NCI-H1417 (cell line): Measurements from ENCODE around the gene CLSTN2.
A peak's percentile ranks its signal among the peaks of the same experiment; 100 is the strongest.

ENCODE experiments used
- DNase-seq, 3 experiments: peaks; one replicate each; lab custom pipeline; 2025; lab: John Stamatoyannopoulos, UW

The CLSTN2 gene

DNA sequence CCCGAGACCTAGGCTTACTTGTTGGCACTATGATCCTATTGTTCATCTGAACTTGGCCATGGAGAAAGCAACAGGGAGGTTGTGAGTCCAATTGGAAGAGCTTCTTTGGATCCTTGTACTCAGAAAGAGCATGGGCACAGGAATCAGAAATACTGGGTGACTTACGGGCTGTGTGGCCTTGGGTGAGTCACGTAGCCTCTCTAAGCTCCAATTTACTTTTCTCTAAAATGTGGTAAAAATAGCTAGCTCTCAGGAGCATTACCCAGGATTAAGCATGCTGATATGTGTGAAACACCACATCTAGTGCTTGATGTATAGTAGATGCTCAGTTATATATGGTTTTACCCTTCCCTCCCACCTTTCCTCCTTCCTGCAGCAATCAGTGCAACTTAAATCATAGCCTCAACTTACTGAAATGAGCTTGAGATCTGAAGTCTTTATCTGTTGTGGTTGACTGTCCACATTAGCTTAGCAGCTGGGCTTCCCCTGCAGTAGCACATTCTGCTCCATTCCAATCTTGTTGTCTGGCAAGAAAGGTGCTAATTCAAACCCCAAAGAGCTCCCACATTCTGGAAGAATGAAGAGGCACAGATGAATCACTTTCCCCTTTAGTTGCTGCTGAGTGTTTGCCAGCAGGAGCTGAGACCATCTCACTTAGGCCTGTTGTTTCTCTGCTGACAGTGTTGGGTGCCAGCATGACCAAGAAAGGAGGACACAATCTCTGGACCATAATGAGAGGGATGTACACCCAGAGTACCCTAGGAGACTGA lies 443.8 kb downstream of the CLSTN2 start:
- no peak for DNase-seq

DNA sequence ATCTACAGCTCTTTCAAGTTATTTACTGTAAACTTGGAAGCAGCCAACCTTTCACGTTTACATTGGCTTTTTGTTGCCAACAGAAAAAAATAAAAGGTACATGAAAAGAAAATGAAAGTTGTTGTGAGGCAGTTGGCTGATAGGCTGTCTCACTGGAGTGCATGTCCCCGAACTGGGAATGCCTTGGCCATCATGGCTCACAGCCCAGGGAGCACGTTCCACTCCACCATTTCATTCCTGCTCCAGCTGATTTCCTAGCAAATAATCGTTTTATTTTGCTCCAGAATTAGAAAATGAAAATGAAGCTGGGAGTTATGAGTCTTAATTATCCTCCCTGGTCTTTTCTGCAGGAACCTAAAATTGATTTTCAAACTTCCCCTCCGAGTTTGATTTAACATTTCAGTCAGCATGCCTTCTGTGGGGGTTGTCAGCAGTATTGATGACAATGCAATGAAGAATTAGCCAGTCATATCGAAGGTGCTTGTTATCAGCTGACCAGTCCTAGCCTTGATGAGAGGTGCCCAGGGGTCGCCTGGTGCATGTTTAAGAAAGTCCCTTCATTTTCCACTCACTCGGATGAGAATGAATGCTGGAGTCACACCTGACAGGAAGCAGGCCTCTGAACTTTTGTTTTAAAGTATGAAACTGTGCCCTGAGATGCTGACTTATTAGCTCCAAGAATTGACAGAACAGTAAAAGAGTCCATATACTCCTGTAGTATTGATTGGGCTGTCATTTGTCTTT lies 449.2 kb downstream of the CLSTN2 start:
- no peak for DNase-seq

DNA sequence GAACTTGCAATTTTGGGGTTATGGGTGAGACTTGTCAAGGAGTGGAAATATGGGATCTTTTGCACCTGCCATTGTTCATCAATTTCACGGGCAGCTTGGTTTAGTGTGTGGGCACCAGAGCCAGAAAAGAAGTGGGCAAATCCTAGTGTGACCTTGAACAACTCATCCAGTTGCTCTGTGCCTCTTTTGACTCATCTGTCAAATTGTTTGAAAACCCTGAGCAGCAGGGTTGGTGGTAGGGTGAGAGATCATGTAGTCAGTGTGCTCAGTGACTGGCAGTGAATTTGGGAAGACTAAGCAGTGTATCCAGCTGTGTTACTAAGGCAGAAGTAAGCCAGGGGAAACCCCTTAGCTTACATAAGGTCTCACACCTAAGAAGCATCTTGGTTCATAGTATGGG lies 449.9 kb downstream of the CLSTN2 start:
- no peak for DNase-seq

DNA sequence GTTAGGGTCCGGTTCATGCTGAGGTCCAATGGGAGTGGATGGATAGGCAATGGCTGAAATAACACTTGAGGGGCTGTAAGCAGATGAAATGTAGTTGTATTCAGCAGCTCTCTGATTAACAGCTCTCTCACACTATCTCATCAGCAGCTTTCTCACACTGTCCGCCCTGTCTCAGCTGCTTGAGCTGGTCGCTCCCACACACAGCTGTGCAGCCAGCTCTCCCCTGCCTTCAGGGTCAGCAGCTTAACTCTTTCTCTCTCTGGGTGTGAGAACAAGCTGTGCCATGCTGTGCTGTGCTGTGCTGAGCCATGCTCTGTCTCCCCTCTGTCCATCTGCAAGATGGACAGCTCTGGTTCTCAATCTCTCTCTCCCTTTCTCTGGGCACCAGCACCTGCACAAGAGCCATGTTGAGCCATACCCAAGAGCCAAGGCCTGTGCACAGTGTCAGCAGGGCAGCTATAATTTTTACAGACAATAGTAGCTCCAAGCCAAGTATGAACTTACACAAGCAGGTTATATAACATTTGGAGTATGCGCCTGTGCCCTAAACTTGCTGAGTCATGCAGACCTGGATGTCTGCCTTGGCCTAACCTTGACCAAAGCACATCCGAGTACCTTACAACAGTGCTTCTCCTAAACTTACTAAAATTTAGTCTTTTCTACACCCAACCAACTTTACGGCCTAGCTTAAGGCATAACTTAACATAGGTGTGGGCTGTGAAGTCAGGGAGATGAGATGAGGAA lies 451.5 kb downstream of the CLSTN2 start:
- DNase-seq: no peak

DNA sequence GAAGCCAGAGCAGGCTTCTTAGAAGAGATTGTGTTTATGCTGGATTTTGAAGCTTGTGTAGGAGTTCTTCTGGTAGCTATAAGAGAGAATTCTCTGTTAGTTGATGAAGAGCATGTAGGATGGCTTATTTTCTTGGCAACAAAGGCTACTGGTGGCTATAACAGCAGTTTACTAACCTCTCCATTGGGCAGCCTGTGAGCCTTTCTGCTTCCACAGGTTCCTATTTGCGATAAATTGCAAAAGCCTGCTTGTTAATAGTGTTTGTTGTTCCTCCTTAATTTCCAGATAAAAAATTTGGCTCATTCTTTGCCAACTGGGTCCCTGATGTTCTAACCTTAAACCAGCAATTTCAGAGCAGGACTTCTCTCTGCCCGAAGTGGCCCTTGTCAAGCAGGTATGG lies 452.3 kb downstream of the CLSTN2 start:
- DNase-seq: no peak

DNA sequence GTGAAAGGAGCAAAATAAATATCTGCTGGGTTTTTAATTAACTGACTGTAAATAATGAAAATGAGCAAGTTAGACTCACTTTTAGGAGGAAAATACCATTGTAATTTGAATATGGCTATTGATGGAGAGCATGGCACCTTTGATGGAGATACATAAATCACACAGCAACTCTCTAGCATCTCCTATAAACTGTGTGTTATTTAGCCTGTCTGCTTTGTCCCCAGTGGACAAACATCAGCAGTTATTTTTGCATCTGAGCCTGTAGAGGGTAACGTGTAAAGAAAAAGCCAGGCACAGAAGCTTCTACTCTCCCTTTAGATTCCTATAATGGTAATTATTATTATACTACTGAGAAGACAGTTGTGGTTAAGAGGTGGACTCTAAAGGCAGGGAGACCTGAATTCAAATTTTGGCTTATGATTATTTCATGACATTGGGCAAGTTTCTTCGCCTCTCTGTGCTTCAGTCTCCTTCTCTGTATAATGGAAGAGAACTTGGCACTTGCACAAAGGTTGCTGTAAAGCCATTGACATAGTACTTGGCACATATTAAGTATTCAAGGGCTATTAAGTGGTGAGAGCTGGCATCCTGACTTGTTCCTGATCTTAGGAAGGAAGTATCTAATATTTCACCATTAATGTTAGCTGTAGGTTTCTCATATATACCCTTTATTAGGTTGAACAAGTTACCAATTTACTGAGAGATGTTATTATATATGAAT lies 453.4 kb downstream of the CLSTN2 start:
- no peak for DNase-seq

DNA sequence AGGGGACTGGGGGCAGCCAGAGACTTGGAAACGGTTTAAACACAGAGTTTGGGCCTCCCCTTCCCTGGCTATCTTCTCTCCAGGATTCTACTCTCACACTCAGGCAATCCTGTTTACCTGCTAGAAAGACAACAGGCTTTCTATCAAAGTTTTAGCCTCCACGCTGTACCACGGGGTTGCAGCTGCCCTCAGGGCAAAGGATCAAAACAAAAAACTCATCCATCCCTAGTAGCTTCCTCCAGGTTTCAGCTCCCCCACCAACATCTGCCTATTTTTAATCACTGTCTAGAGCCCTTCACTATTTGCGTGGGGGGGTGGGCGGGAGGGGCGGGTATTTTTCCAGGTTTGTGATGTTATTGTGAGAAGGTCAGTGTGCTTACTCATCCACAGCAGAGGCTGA lies 456.1 kb downstream of the CLSTN2 start:
- peak in 2 of 3 experiments; percentile 45 to 76 for DNase-seq

DNA sequence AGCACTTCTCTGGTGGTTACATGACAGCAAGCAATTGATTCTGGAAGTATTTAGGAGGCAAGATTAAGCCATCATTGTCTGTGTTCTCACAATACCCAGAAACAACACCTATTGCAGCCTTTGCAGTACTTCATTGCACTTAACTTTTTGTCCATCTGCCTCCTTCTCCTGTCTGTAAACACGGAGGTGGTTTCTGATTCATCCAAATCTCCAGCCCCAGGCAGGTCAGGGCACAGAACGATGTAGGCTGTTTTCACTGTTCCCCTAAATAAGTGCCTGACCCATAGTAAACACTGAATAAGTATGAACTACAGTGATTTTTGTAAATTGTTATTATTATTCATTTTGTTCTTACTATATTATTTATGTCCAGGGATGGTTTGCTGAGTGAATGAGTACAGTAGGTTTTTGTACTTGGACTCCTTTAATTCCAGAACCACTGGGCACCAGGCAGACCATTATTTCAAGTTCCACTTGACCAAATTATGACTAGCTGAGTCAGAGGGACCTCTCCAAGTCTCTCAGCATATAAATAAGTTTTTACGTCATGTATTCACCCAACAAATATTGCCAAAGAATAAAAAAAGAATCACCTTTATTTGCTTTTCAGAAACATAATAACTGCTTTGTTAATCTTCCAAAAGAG lies 459.6 kb downstream of the CLSTN2 start:
- no peak for DNase-seq

DNA sequence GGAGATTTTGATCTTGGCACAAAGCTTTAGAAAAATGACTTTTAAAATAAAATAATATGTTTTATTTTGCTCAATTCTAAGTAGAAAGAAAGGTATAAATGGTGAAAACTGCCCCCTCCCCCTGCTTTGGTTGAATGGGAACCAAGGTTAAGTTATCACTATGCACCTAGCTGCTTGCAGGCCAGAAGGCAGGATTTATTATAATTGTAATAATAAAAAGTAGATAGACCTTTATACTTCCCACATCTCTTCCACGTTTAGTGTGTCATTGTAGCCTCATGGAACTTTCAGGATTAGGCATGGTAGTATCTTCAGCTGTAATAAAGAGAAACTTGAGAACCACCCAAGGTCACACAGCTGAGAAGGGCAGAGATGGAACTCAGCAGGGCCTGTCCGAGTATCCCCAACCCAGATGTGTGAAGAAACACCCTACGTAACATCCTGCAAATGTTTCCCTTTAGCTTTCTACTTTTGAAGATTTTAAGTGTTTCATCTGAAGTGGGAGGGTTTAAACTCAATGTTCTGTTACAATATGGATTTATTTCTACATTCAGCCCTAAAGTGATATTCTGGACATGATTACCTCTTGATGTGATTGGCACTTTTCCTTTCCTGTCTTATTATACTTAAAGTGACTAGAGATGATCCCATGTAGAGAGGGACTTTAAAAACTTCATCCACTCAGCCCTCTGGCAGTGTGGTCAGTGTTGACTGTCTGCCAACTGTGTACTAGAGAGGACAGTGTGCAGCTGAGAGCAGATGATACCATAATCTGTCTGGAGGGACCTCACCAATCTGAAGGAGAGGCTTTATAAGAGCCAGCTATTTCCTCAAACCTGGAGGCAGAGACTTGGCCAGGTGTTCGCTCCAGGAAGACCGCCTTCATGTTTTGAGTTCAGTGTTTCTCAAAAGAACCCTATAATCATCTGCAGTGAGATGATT lies 460.4 kb downstream of the CLSTN2 start:
- DNase-seq: peak in 2 of 3 experiments; percentile 12 to 25

DNA sequence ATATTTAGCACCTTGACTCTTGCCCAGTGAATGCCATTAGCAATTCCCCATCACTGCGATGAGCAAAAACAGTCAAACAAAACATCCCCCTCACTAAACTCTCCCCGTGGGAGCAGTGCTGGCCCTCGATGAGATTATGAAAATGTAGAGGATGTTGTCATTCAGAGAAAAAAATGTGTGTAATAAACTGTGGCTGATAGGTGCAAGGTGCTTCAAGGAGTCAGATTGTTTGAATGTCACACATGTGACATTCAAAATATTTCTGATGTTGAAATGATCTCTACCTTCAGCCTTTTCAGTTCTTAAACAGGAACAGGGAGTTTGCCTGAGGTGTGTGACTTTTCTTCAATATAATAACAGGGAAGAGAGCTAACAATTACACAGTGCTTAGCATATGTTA lies 461.1 kb downstream of the CLSTN2 start:
- DNase-seq: no peak

DNA sequence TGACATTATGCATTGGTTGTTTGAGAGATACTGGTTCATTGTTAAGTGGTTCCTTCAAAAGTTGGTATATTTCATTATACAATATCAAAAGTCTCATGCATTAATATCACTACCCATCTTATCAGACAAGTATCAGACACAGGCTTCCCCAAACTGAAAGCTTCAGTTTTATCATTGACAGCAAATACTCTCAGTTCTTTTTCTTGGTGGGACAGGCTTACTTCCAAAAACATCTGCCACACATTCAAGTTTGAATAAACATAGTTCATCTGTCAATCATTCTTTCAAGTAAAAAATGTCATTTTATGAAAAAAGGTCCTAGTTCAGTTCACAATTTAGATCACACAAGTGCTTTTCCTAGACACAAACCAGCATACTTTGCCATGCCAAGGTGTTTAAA lies 462.9 kb downstream of the CLSTN2 start:
- no peak for DNase-seq

DNA sequence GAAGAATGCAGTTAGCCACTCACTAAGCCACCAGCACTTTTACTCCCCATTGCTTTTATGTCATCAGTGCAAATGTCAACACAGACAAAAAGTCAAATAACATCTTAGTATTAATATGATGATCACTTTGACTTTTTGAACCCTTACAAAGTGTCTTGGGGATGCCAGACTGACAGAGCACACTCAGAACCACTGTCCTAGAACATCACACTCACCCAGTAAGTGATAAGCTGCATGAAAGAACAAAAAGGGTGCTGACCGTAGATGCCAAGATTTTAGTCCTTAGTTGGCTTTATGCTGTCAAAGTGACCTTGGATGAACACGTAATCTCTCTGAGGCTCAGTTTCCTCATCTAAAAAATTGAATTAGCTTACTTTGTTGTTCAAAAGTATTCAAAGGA lies 463.4 kb downstream of the CLSTN2 start:
- no peak for DNase-seq

DNA sequence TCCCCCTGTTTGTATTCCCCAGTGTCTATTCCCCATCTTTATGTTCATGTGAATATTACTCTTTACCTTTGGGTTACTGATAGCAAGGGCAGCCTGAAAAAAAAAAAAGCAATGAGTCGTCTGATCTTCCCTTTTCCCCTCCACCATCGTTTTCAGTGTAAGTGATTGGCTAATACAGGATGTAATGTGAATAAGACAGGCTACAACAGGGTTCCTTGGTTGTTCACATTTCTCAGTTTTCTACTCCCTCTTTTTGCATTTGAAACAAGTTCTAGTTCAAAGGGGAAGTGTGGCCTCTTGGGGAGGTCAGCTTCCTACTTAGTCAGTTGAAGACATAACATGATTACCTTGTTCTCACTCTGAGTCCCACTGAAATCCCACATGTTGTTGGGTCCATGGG lies 464.9 kb downstream of the CLSTN2 start:
- no peak for DNase-seq

DNA sequence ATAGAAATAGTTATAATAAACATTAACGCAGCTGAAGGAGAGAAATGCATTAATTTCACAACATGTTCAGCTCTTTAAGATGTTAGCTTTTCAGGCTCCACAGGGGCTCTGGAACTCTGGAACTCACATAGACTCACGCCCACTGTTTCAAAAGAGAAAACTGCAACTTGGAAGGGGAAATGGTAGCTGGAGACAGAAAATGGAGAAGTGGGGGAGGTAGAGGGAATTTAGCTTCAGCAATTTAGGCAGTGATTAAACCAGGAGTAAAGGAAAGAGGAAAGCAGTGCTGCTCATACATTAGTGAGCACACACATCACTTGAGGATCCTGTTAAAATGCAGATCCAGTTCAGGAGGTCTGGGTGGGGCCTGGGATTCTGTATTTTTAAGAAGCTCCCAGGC lies 468.1 kb downstream of the CLSTN2 start:
- no peak for DNase-seq

DNA sequence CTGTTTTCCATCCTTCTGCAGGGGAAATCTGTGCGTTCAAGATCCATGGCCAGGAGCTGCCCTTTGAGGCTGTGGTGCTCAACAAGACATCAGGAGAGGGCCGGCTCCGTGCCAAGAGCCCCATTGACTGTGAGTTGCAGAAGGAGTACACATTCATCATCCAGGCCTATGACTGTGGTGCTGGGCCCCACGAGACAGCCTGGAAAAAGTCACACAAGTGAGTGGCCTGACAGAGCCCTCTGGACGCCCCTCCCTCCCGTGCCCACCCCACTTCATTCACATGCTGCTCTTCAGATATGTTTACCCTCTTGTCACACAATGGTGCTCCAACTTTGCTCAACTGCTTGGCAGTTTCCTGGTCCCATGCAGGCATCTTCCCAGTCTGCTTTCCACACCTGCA lies 468.6 kb downstream of the CLSTN2 start:
- DNase-seq: peak in 1 of 3 experiments; percentile 92

DNA sequence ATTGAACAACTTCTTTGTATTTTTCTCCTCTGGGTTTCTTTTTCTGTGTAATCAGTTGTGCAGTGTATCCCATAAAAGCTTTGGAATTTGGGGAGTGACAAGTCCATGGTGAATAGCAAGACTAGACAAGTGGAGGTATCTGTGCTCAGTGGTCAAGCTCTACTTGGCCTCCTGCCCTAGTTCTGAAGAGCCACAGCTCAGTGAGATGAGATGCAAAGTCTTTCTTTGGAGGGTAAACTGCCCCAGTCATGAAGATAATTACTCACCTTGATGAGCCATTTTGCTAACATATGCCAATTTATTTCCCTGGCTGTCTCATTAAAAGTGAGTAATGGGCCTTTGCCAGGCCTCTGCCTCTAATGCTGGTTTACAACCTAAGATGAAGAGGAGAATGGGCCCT lies 471.7 kb downstream of the CLSTN2 start:
- DNase-seq: peak in 1 of 3 experiments; percentile 27

DNA sequence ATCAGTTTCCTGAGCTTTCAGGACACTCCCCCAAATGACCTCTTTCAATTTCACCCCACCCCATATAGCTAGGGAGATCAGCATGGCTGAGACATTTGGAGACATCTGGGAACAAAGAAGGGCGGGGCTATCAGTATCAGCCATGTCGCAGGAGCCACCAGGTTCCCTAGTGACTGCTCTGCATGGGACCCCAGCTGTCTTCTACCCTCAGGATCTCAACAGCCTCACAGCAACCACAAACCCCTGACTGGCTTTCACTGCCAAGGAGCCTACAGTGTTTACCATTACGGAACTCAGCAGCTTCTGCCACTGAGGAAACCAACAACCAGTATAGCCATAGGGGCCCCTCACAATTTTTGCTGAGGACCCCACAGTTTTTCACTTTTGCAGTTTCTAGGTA lies 473.3 kb downstream of the CLSTN2 start:
- DNase-seq: no peak

DNA sequence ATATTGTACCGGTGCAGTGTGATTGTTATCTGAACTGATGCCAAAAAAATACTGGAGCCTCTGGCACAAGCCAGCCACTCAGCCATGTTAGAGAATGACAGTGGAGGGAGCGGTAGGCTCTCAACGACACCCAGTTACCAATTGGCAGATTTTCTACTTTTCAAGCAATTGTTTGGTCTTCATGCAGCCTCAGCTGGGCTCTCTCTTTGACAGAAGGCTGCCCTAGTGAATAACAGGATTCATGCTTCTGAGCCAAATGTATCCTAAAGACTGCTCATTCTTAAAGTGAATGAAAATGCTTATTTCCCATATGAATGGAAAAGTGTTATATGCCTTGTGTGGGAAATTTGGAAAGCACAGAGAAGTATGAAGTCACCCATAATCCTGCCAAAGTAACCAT lies 481.7 kb downstream of the CLSTN2 start:
- DNase-seq: no peak

DNA sequence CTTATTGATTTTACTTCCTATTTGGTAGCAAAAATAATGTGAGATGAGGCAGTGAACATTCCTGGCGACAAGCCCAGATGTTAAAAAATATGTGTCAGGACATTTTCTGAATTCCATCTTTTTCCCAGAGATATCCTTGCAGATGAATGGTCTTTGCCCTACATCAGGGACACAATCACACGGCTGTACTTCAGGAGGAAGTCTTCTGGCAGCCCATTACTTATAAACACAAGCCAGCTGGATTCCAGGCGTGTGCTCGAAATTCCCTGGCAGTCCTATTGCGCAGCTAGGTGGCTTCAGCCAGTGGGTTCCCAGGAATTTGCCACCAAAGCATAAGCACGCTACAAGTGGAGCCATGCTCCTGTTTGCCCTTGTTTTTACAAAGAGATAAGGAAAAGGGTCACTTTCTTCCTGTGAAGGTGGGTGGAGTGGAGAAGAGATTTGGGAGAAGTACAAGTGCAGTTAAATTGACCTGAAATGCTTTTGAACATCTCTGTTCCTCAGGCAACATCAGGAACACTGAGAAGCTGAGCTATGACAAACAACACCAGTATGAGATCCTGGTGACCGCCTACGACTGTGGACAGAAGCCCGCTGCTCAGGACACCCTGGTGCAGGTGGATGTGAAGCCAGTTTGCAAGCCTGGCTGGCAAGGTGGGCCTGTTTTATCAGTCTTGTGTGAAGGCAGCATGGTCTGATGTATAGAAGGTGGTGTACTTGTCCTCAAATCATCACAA lies 485.8 kb downstream of the CLSTN2 start:
- no peak for DNase-seq

DNA sequence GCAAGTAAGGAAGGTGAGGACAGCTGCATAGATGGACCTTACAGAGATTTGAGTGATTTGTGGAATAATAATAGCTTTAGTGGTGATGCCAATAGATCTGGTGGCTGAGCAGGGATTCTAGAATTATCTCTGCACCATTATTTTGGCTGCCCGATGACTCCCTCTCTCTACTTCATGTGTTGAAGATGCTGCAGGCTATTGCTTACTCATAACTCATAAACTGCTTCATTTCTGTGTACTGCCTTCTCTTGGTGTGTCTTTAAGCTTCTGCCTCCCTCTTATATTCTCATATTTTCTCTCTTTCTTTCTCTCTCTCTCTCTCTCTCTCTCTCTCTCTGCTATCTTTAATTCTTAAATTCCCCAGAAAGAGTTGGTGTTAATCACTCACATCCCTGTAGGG lies 486.9 kb downstream of the CLSTN2 start:
- DNase-seq: no peak
